GM12878 (cell line): ENCODE measurements around the gene EFHC1.

Source experiments
- CTCF ChIP-seq, 3 experiments: IDR thresholded peaks in 2 of 3; conservative IDR thresholded peaks in 1 of 3; 2 replicates each; pipeline ENCODE4 v1.5.1; 2011; ENCODE audit warnings: low read depth in 3 of 3, low read length in 3 of 3, mild to moderate bottlenecking in 3 of 3, control low read depth in 2 of 3, moderate library complexity in 2 of 3, inconsistent platforms in 1 of 3, mixed read lengths in 1 of 3; ENCODE audit not compliant: control insufficient read depth in 2 of 3, insufficient read depth in 1 of 3; ENCODE audit errors: extremely low read depth in 1 of 3
- HCFC1 ChIP-seq: fragments of 150-350 bp; IDR thresholded peaks from 2 replicates; pipeline ENCODE4 v1.6.1; 2014; ENCODE audit warnings: low read length
- IRF3 ChIP-seq: fragments of 450-650 bp; IDR thresholded peaks from 2 replicates; pipeline ENCODE4 v1.6.1; 2014; ENCODE audit warnings: mild to moderate bottlenecking
- MXI1 ChIP-seq: fragments of 150-350 bp; IDR thresholded peaks from 2 replicates; pipeline ENCODE4 v1.6.1; 2011; ENCODE audit warnings: low read depth, mild to moderate bottlenecking, inconsistent platforms, low read length, improper control_type of control experiment
- POLR2A ChIP-seq: IDR thresholded peaks from 2 replicates; pipeline ENCODE4 v1.6.1; 2011; ENCODE audit warnings: low read depth, mild to moderate bottlenecking, low read length
- RBBP5 ChIP-seq: fragments of 200-600 bp; sonication (generic); conservative IDR thresholded peaks from 2 replicates; pipeline ENCODE4 v1.6.1; 2016

GRCh38 chr6:52550014-52550575, 130.0 kb downstream of the EFHC1 start:
- TF ChIP-seq HCFC1 (no peak), CTCF (IDR thresholded peaks at IDR 0.05 in 2 of 3, conservative IDR thresholded peaks at IDR 0.05 in 1 of 3; ENCODE audit: control insufficient read depth in 2 of 3, extremely low read depth in 1 of 3, insufficient read depth in 1 of 3, low read depth in 3 of 3, low read length in 3 of 3) (no peak), IRF3 (no peak), POLR2A (no peak), MXI1 (no peak), RBBP5 (no peak)
